GM19035 (cell line): Measurements from ENCODE around the gene TNFRSF13B.
"Not testable (repeated sequence)": the region's sequence is repeated elsewhere in the genome, so short reads cannot be mapped to it uniquely, and the experiment has no call there.

Experiments
- ATAC-seq: cut with Tn5 transposase; IDR thresholded peaks from one replicate; pipeline ENCODE4 v1.9.1; 2021; ENCODE audit not compliant: unreplicated experiment

Gene TNFRSF13B

GRCh38 chr17:16987066-16987829 is 15.3 kb upstream of the TNFRSF13B start:
- no peak for ATAC-seq

DNA sequence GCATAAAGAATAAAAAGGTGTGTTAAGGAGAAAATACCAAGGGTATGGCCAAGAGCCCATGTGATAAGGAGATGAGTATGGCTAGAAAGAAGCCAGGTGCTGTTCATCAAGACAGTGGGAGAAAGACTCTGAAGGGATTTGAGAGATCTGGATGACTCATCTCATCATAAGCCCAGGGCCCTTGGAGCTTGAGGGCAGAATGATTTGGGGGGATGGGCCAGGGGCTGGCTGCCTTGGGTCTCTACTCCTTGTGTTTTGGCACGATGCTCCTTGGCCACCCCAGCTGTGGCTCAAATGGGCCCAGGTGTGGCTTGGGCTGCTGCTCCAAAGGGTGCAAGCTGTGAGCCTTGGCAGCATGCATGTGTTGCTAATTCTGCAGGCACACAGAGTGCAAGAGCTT is 14.5 kb upstream of the TNFRSF13B start:
- ATAC-seq, result no peak

DNA sequence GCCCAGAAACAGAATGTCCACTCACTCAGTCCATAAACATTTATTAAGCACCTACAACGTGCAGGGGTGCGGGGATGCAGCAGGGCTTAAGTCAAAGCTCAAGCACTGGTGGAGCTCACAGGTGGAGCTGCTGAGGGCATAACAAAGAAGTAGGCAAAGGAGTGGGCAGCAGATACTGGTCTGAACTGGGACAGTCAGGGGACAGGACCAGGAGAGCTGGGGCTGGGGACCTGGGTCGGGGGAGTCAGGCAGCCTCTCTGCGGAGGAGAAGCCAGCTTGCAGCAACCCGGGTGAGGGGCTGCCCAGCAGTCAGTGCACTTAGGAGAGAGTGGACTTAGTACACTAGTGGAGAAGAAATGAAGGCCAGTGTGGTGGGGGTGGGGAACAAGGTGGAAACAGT is 10.0 kb upstream of the TNFRSF13B start:
- no peak for ATAC-seq

DNA sequence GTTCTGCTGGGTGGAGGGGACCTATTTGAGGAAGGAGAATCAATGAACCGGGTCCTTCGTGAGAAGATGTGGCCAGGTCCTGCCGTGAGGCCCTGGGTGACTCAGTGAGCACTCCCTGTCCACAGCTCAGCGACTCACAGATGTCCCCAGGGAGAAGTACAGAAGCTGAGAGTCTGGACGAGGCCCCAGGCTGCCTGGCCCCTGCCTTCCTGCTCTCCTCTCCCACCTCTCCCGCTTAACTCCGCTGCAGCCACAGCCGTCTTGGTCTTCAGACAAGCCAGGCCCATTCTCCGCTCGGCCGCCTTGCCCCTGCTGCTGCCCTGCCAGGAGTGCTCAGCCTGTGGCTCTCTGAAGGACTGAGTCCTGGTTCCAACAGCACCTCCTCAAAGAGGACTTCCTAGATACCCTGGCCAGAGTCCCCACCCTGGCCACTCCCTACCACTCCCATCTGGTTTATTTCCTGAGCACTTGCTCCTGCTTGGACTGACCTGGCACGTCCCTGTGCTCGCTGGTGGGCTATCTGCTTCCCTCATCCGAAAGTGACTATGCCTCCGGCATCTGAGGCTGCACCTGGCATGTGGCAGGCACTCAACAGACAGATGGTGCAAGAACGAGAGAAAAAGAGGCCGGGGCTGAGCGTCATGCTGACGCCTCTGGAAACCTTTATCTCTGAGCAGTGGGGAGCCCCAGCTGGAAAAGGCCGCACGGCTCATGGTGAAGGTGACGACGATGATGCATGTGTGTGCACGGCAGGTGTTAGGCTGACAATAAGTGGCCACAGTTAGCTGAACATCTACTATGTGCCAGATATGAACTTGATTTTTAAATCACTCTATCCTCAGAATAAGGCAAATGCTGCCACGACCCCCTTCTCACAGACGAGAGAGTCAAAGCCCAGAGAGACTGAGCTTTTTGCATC is 9.2 kb upstream of the TNFRSF13B start:
- no peak for ATAC-seq

DNA sequence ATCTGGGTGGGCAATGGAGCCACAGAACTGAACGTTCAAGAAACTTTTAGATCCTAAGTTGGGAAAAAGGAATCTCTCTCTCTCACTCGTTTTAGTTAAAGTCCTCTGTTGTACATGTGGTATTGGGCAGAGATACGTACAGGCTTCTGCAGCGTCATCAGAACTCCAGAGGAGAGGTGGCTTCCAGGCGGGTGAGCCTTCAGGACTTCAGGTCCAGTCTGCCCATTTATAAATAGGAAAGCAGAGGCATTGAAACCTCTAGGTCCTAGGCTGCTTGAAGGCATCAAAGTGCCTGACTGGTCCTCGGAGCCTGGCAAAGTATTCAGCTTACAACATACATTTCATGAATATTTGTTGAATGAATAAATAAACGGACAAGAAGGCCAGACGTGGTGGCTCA is 8.1 kb upstream of the TNFRSF13B start:
- ATAC-seq, result no peak

DNA sequence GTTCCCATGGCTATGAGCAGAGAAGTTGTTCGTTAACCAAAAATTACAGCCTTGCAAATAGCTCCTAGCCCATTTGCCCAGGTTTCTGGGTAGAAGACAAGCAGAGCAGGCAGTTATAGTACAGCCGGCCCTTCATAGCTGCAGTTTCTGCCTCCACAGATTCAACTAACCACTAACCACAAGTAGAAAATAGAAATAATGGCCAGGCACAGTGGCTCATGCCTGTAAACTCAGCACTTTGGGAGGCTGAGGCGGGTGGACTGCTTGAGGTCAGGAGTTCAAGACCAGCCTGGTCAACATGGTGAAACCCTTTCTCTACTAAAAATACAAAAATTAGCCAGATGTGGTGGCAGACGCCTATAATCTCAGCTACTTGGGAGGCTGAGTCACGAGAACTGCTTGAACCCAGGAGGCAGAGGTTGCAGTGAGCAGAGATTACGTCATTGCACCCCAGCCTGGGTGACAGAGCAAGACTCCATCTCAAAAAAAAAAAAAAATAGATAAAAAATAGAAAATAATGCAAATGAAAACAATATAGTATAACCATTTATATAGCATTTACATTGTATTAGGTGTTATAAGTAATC is 7.4 kb upstream of the TNFRSF13B start:
- not testable (repeated sequence) for ATAC-seq

DNA sequence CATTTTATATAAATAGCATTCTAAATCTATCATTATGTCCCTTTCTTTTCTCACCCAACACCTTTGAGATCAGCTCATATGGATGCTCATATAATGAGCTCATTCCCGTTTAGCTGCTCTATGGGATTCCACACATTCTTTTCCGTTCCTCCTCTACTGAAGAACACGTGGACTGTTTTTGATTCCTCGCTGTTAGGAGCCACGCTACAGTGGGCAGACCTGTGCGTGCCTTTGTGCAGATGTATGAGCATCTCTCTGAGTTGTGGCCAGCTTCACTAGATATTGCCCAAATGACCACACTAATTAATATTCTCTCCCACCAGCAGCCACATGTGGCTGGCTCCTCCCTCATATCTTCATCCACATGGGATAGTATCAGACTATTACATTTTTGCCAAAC is 6.0 kb upstream of the TNFRSF13B start:
- no peak for ATAC-seq

DNA sequence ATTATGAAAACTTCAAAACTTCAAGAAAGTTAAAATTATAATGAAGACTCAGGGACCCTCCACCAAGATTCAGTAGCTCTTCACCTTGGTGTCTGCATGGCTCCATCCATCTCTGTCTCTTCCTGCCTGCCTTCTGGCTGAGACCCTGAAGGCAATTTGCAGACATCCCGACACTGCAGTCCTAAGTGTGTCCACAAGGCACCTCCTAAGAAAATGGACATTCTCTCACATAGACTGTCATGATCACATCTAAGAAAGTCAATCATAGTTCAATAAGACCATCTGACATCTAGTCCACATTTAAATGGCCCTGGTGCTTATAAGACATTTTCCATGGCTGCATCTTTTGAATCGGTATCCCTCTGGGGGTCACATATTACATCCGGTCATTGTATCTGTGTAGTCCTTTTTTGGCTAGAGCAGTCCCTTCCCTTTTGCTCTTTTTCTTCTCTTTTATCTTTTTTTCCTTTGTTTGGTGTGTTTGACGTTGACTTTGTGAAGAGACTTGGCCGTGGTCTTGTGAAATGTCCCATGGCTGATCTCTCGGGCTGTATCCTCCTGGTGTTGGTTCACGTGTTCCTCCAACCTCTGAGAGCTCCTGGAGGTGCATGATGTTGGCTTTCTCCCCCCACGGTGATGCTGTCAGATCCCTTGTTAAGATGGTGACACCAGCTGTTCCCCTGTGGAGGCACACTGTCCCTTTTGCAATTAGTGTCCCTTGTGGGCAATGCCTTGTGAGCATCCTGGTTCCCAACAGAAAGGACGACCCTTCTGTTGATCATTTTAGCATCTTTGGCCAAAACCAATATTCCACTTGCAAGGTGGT is 5.0 kb upstream of the TNFRSF13B start:
- no peak for ATAC-seq

GRCh38 chr17:16975744-16976625 is 4.1 kb upstream of the TNFRSF13B start:
- ATAC-seq, result no peak

DNA sequence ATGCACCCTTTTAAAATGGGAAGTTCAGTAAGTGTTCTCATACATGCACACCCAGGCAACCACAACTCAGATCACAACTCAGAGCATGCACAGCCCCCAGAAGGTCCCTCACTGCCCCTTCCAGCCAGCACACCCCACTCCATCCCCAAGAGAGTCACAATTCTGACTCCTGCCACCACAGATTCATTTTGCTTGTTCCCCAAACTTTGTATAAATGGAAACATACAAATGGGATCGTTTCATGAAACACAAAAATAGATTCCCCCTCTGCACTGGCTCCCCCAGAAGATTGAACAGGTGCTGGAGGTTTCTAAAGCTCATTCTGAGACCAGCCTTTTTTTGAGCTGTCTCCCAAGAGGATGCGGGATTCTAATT is 3.3 kb upstream of the TNFRSF13B start:
- no peak for ATAC-seq

DNA sequence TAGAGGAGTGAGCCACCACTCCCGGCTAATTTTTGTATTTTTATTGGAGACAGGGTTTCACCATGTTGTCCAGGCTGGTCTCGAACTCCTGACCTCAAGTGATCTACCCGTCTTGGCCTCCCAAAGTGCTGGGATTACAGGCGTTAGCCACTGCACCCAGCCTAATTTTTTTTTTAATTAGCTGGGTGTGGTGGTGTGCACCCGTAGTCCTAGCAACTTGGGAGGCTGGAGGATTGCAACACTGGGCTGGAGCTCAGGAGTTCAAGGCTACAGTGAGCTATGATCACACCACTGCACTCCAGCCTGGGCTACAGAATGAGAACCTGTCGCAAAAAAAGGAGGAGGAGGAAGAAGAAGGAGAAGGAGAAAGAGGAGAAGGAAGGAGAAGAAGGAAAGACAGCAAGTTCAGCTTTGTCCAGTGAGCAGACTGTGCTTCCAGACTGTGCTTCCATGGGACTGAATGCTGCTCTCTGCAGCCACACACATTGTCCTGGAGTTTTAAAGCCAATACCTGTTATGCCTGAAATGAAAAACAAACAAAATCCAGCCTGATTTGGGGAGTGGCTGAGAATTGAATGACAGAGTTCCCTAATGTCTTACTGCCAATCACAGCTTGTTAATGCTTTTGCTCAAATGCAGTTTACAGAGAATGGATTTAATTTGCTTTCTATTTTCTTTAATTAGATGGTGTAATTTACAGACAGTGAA is 2.8 kb upstream of the TNFRSF13B start:
- no peak for ATAC-seq

GRCh38 chr17:16973760-16974540 is 2.0 kb upstream of the TNFRSF13B start:
- ATAC-seq, result peak; percentile 31

- ATAC-seq, result not testable (repeated sequence)
Measured at GRCh38 chr17:16973043-16973442, 1.1 kb upstream of the TNFRSF13B start.

DNA sequence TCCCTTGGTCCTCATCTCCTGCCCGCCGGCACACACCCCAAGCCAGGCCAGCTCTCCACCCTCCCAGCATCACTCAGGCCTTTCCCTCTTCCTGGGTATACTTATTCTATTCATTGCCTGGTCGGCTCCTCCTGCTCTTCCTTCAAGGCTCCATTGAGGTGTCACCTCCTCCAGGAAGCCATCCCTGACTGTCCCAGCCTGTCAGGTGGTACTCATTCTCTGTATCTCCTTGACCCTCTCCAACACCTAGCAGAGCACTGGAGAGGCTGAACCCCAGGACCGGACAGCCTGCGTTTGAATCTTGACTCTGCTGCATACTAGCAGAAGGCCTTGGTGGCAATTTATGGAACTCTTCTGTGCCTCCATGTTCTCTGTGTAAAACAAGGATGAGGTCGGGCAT is 428 bp upstream of the TNFRSF13B start:
- no peak for ATAC-seq

DNA sequence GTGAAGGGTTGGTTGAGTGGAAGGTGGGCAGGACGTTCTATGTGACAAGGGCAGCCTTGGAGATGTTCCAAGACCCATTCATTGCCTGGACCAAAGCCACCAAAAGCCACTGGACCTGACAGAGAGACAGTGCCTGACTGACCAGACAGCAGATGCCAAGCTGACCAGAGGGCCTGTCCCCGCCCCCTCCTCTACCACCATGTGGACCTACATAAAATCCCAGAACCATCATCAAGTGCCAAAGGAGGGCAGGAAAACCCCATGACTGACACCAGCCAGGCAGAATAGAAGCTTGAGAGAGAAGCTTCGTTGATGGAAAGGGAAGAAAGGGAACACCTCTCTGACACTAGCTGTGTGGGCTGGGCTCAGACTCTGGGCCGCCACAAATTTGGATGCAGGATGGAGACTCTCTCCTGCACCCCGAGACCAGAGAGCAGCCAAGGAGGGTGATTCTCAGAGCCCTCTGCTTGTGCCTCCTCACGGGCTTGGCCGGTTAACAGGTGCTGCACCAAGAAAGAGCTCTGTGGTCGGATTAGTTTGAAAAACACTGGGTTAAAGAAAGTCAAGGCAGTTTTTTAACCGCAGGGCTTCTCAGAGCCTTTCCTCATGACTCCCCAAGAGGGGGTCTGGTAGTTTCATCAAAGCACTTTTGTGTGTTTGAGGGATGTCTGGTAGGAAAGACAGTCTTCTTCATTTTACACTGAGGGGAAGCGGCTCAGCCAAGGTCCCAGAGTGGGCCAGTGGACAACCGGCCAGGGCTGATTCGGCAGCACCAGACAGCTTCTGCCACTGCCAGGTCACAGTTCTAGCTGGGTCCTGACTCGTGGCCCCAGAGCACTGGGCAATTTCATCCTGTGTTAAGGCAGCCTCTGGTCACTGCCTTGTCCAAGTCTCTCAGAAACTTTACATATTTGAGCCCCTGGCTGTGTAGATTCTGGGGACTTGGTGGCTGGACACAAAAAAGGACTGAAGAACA is 1.7 kb downstream of the TNFRSF13B start:
- peak; percentile 32 for ATAC-seq

DNA sequence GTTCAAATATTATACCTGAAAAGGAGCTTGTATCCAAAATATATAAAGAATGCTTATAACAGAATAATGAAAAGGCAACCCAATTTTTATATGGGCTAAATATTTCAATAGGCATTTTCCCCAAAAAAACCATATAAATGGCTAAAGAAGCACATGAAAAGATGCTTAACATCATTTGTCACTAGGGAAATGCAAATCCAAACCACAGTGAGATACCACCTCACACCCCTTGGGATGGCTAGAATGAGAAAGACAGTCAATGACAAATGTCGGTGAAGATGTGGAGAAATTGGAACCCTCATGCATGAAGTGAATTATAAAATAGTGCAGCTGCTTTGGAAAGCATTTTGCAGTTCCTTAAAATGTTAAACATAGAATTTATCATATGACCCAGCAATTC is 3.1 kb downstream of the TNFRSF13B start:
- ATAC-seq, result no peak

GRCh38 chr17:16962804-16963203 is 9.1 kb downstream of the TNFRSF13B start:
- ATAC-seq, result no peak
